Hematopoietic multipotent progenitor cell (in vitro differentiated cells): ENCODE data around the gene RAB34. TPM values are rescaled to one million over a fixed set of nuclear protein-coding genes. Genes with fewer than 3 reads are reported as not detected.
"Not testable (repeated sequence)": the region's sequence is repeated elsewhere in the genome, so short reads cannot be mapped to it uniquely, and the experiment has no call there.

Experiments used
- DNase-seq, 3 donors: peaks; one replicate each; pipeline ENCODE4 v3.0.0-alpha.2; 2011 to 2015; ENCODE audit warnings: low read depth in 2 of 3, low spot score in 2 of 3
- total RNA-seq: library from RNA; depleted of rRNA; stranded (reverse); fragments of >200 nt; gene quantifications from one replicate; pipeline ENCODE4 v1.2.3, GENCODE V29; 2012

Gene RAB34
- total RNA-seq, 1 donor, result 160 TPM

DNA sequence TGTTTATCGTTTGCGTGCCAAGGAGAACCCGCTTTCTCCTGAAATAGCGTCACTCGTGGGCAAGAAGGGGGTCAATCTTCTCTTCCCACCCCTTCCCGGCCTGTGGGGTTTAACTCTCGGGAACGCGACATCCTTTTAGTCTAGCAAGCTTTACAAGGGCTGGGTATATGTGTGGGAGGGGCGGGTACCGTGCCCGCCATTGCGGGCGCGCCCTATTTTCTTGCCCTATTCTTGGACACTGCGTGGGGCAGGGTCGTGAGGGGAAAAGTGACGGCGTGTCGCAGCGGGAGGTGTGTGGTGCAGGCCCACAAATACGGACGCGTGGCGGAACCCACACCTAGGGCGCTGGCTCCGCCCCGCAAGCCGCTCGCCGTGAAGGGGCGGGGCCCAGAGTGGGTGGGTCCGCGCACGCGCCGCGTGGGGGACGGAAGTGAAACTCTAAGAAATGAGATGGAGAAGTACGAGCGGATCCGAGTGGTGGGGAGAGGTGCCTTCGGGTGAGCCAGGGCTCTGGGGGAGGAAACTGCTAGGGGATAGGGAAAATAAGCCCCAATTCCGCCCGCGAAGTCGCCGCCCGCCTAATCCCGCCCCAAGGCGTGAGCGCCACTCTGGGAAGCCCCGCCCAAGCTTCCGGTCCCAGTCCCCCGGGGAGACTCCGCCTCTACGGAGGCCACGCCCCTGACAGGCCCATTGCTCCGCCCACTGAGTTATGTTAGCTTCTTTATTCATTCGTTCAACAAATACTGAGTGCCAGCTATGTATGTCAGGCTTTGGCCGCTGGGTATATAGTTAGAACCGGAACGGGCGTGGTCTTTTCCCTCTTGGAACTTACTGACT, 10.9 kb upstream of the RAB34 start, which contains the start of gene NEK8:
Gene NEK8, plus strand, starts transcription at position 425 of the 837 bp plus-strand sequence. Its CDS starts 26 bp downstream, at position 451.
- DNase-seq, result peak; percentile 88 to 95 (median 92)

GRCh38 chr17:28726627-28727491, 9.2 kb upstream of the RAB34 start:
- DNase-seq, result peak; percentile 84 to 94 (median 92)

- peak in 2 of 3 donors; percentile 73 to 81 for DNase-seq
Observed at GRCh38 chr17:28726226-28726626, 8.6 kb upstream of the RAB34 start, which contains the start of gene TLCD1. TSS of gene TLCD1 (minus strand) at chr17:28726233. CDS start at chr17:28726097, 136 bp downstream.

DNA sequence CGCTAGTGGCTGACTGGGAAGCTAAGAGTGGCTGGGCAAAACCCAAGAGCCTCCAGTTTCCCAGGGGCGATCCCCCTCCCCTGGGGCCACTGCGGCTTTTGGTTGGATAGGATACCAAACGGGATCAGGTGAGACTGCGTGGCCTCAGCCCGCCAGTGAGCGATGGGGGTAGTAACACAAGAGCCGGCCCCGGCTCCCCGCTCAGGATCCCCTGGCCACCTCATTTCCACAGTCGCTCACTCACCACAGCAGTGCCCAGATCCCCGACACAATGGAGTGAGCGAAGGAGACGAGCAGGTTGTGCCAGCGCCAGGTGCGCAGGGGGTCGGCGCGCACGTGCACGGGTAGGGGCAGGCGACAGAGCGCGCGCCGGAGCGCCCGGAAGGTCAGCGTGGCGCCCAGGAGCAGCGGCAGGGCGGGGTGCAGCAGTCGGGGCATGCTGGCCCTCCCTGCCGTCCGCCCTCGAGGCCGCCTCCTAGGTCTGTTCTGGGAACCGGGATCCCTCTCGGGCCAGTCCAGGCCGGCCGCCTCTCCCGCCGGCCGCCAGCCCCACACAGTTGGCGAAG, 8.1 kb upstream of the RAB34 start:
- no peak for DNase-seq

DNA sequence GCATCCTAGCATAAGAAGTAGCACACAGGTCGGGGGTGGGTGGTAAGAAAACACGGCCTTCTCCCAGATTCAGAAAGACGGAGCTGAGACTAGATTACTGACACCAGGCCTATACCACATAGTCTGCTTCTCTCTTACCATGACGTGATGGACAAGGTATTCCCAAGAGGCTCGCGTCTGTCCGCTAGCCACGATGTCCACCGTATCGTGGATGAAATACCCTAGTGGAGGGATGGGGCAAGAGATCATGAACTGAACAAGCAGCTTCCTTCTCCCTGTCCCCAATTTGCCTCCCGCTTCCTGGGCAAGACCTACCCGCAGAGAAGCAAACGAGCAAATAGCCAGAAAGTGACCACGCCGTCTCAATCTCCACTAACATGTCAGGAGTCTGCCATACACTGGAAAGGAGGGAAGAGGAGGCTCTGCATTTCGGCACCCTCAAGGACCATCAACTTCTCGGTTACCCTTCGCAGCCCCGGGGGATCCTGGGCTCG, 7.5 kb upstream of the RAB34 start:
- DNase-seq, result no peak

DNA sequence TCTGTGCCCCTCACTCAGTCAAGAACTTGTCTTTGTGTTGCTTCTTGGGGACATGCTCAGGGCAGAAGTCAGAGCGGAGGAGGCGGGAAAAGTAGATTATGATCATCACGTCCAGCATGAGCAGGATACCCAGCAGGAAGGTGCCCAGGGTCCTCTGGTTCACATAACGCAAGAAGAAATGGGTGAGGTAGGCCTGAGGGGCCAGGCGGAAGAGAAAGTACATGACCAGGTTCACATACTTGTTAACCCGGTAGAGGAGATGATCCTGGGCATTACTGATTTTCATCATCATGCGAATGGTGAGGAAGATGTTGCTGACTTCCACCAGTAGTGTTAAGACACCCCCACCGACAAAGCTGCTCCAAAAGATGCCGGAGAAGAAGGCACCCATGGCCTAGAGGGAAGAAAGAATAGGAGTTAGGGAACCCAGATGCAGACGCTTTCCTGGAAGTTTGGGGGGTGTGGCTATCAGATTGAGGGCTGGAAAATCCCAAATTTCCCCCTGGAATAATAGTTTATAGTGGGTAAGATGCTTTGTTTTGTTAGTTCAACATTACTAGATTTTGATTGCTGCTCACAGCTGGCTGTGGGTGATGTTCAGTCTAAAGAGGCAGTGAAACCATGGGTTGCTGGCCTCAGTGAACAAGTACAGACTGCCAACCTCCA, 7.0 kb upstream of the RAB34 start:
- DNase-seq, result no peak

DNA sequence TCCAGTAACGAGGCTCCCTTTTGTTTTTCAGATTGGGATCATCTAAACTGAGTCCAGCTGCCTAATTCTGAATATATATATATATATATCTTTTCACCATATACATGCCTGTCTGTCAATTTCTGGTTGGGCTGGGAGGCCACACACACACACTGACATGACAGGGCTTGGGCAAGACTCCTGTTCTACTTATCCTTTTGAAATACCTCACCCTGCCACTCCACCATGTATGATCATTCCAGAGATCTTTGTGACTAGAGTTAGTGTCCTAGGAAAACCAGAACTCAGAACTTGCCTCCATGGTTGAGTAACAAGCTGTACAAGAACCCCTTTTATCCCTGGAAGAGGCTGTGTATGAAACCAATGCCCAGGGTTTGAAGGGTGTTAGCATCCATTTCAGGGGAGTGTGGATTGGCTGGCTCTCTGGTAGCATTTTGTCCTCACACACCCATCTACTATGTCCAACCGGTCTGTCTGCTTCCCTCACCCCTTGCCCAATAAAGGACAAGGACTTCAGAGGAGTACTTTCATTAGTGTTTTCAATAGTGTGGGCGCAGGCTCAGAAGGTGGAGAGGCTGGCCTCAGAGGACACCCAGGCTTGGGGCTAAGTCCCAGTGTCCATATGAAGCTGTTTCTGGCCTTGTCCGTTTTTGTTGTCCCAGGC, 6.3 kb upstream of the RAB34 start:
- not testable (repeated sequence) for DNase-seq

DNA sequence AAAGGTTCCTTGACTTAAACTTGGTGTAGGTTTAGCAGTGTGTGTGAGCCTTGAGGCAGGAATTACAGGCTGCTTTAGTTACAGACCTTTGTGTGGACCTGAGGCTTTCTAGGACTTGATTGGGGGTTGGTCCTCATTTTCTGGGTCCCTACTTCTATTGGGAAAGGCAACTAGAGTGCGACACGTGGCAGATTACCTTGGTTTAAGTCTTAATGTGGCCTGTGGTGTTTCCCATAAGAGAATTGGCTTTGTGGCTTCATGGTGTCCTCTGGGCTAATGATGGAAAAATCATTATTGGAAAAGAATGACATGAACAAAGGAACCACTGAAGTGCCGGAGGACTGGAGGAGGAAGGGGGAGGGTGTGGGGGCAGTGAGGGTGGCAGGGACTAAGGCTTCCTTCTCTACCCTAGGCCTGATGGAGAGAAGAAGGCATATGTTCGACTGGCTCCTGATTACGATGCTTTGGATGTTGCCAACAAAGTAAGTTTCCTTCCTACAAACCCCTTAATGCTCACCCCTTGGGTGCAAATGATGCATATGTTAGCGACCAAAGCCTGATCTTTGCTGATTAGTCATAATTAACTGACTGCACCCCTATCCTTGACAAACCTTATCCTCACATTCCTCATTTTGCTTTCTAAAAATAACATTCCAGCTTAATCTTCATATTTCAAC, 5.6 kb upstream of the RAB34 start:
- DNase-seq, result no peak

DNA sequence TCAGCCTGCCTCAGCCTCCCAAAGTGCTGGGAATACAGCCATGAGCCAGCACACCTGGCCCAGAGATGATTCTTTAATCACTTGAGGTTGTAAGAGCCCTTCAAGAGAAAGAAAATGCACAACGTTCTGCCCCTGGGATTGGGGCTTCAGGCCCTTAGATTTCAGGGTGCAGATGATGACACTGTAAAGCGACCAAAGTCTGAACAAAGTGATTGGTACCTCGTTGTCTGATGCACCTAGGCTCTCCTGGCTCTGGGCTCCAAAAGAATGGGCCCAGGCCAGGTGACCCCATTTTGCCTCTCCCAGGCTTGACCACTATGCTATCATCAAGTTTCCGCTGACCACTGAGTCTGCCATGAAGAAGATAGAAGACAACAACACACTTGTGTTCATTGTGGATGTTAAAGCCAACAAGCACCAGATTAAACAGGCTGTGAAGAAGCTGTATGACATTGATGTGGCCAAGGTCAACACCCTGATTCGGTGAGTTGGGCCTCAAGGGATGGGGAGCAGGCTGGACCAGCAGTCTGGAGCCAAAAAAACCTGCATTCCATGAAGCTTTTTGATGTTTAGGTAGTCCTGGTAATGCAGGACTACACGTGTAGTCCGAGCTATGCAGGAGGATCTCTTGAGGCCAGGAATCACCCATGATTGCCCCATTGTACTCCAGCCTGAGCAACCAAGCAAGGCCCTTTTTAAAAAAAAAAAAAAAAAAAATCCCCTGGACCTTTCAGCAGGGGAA, 4.9 kb upstream of the RAB34 start:
- no peak for DNase-seq

- DNase-seq, result not testable (repeated sequence)
Observed at GRCh38 chr17:28720997-28721329, 3.3 kb upstream of the RAB34 start.

DNA sequence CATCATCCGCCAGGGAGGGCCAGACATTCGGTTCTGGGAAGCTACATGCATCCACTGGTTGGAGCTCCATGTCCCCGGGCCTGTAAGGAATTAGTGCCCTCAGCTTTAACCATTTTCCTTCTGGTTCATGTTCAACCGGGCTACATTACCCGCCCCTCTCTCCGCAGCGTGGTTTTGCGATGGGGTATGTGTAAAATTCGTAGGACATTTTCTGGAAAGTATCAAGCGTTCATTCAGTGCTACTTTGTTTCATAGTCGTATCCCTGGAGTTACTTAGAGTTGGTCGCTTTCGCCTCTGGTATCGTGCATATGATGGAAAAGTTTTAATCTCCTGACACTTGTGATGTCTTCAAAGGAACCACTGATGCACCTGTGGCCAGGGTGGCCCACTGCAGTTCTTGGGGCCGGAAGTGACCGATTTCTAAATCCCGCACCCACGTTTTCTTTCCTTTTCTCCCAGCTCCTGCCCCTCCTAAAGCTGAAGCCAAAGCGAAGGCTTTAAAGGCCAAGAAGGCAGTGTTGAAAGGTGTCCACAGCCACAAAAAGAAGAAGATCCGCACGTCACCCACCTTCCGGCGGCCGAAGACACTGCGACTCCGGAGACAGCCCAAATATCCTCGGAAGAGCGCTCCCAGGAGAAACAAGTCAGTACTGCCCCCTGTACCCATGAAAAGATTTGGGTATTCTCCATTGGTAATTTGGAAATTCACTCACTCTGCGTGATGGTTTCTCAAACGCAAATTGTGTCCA, 2.8 kb upstream of the RAB34 start:
- no peak for DNase-seq

DNA sequence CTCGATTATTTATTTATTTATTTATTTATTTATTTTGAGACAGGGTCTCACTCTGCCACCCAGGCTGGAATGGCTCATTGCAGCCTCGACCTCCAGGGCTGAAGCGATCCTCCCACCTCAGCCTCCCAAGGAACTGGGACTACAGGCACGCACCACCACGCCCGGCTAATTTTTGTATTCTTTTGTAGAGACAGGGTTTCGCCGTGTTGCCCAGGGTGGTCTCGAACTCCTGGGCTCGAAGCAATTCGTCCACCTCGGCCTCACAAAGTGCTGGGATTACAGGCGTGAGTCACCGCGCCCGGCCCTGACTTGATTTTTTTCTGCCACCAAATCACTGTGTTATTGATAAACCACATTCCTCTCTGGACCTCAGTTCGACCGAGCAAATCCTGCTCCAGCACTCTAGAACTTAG, 1.4 kb upstream of the RAB34 start:
- DNase-seq, result no peak

DNA sequence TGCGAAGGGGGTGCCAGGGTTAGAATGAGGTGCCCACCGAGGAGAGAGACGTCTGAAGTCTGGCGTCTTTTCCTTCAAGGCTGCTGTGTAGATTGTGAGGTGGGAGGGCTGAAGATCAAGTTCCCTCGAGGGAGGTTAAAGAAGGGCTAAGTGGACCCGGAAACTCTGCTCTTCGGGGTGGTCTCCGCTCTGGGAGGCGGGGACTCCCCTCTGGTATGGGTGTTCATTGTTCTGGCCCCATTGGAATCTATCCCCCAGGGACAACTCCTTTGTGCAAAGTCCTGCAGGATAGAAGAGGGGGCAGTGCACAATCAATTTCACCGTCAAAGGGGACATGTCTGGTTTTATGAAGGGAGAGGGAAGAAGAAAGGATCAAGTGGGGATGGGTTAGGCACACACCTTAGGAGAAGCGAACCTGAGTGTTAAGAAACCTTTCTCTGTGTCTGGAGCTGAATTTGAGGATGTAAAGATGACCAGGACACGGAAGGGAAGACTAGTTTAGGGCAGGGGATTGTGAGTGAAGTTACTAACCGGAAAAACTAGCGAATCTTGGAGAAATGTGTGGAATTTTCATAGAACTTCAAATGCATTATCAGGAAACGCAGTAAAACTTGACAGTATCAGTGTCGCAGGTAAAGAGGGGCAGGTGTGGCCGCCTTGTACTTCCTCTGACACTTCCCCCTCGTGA, 809 bp upstream of the RAB34 start:
- DNase-seq, result no peak

- DNase-seq, result no peak
Observed at GRCh38 chr17:28716740-28717577, 709 bp downstream of the RAB34 start.

GRCh38 chr17:28715217-28715616, 2.5 kb downstream of the RAB34 start:
- DNase-seq, result no peak

DNA sequence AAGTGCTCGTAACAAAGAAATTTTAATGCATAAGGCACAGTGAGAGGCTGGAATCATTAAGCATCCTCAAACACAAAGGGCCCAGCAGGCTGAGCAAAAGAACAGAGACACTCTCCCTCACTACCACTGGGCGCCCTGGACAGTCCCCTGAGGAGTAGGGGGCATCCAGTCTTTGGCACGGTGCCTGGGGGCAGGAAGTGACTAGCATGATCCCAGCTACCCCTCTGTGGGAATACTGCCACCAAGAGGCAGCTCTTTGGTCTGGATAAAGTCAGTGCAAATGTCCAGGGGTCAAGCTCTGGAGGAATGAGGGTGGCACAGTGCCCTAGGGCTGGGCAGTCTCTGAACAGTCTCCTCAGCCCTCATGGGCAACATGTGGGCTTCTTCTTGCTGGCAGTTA, 3.4 kb downstream of the RAB34 start:
- DNase-seq, result no peak
